Measurements from ENCODE around the gene LYAR. TPM values are rescaled to one million over a fixed set of nuclear protein-coding genes. Genes with fewer than 3 reads are reported as not detected.
A peak's percentile ranks its signal among the peaks of the same experiment; 100 is the strongest.

The LYAR gene
- total RNA-seq, 1 experiment from 2014 or later = 24.3 TPM

DNA sequence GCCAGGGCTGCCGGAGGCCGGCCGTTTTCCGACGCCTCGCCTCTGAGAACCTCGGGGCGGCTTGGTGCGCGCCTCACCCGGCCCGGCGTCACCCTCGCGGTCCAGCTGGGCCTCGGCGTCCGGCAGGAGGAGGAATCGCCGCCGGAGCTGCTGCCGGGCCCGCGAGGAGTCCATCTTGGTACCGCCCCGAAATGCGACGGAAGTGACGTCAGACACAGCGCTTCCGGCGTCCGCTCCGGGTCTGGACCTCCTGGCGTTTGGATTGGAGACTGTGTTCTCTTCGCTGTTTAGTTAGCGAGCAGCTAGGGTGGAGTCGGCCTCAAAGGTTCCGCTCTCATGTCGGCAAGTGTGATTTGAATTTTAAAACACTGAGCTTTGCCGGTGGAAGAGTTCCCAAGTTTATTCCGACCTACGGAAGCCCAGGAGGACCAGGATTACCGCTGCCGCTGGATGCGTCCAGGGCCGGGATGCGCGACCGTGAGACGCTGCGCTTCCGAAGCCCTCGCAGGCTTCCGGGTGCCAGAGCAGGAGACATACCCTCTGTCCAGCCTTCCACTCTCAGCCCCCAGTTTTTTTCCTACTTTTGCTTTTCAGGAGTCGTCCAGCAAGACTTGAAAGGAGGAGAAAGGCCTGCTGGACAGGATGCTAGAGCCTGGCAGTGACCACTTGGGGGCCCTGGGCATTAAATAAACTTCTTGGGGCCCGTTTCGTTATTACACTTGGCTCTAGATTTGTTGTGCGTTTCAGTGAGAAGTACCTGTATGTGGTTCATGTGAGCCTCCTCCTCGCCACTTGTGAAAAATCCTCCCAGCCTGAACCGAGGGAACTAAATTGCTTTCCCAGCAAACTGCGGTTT, 41.7 kb downstream of the LYAR start, which contains the start of gene TMEM128:
Gene TMEM128 (minus strand): TSS at position 195 of the 856 bp plus-strand sequence. CDS start 21 bp downstream, at position 174.
- intact Hi-C loops (cut with micrococcal nuclease; ENCODE audit: unreplicated experiment) (no loop called here), in situ Hi-C loops (cut with HindIII; ENCODE audit: low pct_unique_long_range_greater_than_20kb, low sequenced_read_pairs) (no loop called here)
- Histone ChIP-seq H3K36me3 (ENCODE audit: control insufficient read depth, insufficient read depth, low read length) (peaks cover 6% of the 10 kb centered on the region; the same call in 1 of the 2 replicates), H3K4me3 (ENCODE audit: low read depth in 2 of 2, low read length in 2 of 2) (peak within 1 kb of the TSS; percentile 76 to 98), H3K27me3 (ENCODE audit: control insufficient read depth, insufficient read depth, low read length) (no peaks in the 10 kb centered on the region), H3K4me1 (ENCODE audit: control insufficient read depth, insufficient read depth, low read length) (peaks cover 10% of the 10 kb centered on the region), H3K9me3 (ENCODE audit: control insufficient read depth, insufficient read depth, low read depth, low read length) (no peaks in the 10 kb centered on the region), H3K27ac (ENCODE audit: low read length) (peak within 1 kb of the TSS; percentile 93)
- ChIA-PET POLR2A (no interaction called here), CTCF (interaction anchor here (0.6 kb wide), 1 partner anchor 240 kb away, joined by 3 read pairs; no protein-coding TSS in a partner anchor)
- DNase-seq (ENCODE audit: low read depth, low spot score) (peak; percentile 63), ATAC-seq (peak; percentile 99)
- TSS peak; percentile 99 for BruUV-seq (replicated peaks)
- TF ChIP-seq SIN3A (IDR thresholded peaks at IDR 0.05; ENCODE audit: borderline replicate concordance, insufficient read depth, low read depth, low read length) = 0 out of 2 replicates have a peak, but pooled peaks have one; percentile 20
- peak; percentile 80 for TF ChIP-seq POLR2AphosphoS5 (IDR thresholded peaks at IDR 0.05; ENCODE audit: low read depth, low read length)
- TF ChIP-seq, protein P1, sequence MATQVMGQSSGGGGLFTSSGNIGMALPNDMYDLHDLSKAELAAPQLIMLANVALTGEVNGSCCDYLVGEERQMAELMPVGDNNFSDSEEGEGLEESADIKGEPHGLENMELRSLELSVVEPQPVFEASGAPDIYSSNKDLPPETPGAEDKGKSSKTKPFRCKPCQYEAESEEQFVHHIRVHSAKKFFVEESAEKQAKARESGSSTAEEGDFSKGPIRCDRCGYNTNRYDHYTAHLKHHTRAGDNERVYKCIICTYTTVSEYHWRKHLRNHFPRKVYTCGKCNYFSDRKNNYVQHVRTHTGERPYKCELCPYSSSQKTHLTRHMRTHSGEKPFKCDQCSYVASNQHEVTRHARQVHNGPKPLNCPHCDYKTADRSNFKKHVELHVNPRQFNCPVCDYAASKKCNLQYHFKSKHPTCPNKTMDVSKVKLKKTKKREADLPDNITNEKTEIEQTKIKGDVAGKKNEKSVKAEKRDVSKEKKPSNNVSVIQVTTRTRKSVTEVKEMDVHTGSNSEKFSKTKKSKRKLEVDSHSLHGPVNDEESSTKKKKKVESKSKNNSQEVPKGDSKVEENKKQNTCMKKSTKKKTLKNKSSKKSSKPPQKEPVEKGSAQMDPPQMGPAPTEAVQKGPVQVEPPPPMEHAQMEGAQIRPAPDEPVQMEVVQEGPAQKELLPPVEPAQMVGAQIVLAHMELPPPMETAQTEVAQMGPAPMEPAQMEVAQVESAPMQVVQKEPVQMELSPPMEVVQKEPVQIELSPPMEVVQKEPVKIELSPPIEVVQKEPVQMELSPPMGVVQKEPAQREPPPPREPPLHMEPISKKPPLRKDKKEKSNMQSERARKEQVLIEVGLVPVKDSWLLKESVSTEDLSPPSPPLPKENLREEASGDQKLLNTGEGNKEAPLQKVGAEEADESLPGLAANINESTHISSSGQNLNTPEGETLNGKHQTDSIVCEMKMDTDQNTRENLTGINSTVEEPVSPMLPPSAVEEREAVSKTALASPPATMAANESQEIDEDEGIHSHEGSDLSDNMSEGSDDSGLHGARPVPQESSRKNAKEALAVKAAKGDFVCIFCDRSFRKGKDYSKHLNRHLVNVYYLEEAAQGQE (IDR thresholded peaks at IDR 0.05; ENCODE audit: insufficient read depth in 1 of 2, low read depth in 2 of 2, low read length in 1 of 2) = no peak
- peak; percentile 90 for TF ChIP-seq TCF7L2 (IDR thresholded peaks at IDR 0.05; ENCODE audit: low read depth, low read length)
- TF ChIP-seq, protein P2, sequence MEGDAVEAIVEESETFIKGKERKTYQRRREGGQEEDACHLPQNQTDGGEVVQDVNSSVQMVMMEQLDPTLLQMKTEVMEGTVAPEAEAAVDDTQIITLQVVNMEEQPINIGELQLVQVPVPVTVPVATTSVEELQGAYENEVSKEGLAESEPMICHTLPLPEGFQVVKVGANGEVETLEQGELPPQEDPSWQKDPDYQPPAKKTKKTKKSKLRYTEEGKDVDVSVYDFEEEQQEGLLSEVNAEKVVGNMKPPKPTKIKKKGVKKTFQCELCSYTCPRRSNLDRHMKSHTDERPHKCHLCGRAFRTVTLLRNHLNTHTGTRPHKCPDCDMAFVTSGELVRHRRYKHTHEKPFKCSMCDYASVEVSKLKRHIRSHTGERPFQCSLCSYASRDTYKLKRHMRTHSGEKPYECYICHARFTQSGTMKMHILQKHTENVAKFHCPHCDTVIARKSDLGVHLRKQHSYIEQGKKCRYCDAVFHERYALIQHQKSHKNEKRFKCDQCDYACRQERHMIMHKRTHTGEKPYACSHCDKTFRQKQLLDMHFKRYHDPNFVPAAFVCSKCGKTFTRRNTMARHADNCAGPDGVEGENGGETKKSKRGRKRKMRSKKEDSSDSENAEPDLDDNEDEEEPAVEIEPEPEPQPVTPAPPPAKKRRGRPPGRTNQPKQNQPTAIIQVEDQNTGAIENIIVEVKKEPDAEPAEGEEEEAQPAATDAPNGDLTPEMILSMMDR (IDR thresholded peaks at IDR 0.05) = no peak; the same call in 1 of the 2 replicates

DNA sequence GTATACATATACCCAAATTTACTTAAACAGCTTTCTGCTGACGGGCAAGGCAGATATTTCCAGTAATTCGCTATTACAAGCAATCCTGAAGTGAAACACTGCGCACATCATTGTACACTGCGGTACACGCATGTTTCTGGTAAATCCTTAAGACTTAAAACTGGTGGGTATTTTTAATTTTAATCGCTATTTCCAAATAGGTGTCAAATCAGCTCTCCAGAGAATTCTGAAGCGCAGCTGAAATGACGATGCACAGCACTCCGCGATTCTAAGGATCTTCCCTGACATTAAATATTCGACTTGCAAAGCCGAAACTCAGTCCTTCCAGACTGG, 42.3 kb downstream of the LYAR start:
- intact Hi-C loops (cut with micrococcal nuclease; ENCODE audit: unreplicated experiment) (no loop called here), in situ Hi-C loops (cut with HindIII; ENCODE audit: low pct_unique_long_range_greater_than_20kb, low sequenced_read_pairs) (no loop called here)
- H3K27ac ChIP-seq (ENCODE audit: low read length) = peak overlapping the region; percentile 93
- peaks cover 10% of the 10 kb centered on the region for H3K4me1 ChIP-seq (ENCODE audit: control insufficient read depth, insufficient read depth, low read length)
- ATAC-seq (peak; percentile 66), DNase-seq (ENCODE audit: low read depth, low spot score) (no peak)
- no peaks in the 10 kb centered on the region for H3K9me3 ChIP-seq (ENCODE audit: control insufficient read depth, insufficient read depth, low read depth, low read length)
- ChIA-PET CTCF (no interaction called here), POLR2A (no interaction called here)
- H3K36me3 ChIP-seq (ENCODE audit: control insufficient read depth, insufficient read depth, low read length) = peaks cover 6% of the 10 kb centered on the region; the same call in 1 of the 2 replicates
- H3K4me3 ChIP-seq (ENCODE audit: low read depth in 2 of 2, low read length in 2 of 2) = peak overlapping the region; percentile 76 to 98
- TF ChIP-seq, protein P2 (IDR thresholded peaks at IDR 0.05) = no peak
- no peak for TF ChIP-seq POLR2AphosphoS5 (IDR thresholded peaks at IDR 0.05; ENCODE audit: low read depth, low read length)
- TF ChIP-seq SIN3A (IDR thresholded peaks at IDR 0.05; ENCODE audit: borderline replicate concordance, insufficient read depth, low read depth, low read length) = no peak
- TF ChIP-seq TCF7L2 (IDR thresholded peaks at IDR 0.05; ENCODE audit: low read depth, low read length) = no peak
- TF ChIP-seq, protein P1 (IDR thresholded peaks at IDR 0.05; ENCODE audit: insufficient read depth in 1 of 2, low read depth in 2 of 2, low read length in 1 of 2) = no peak
- no TSS peak for BruUV-seq (replicated peaks)
- H3K27me3 ChIP-seq (ENCODE audit: control insufficient read depth, insufficient read depth, low read length) = no peaks in the 10 kb centered on the region
